GM21717 (cell line): Measurements from ENCODE around the gene TRIP4.
"Not testable (repeated sequence)": the region's sequence is repeated elsewhere in the genome, so short reads cannot be mapped to it uniquely, and the experiment has no call there.

Experiments used
- ATAC-seq: cut with Tn5 transposase; IDR thresholded peaks from one replicate; pipeline ENCODE4 v1.9.1; 2021; ENCODE audit warnings: mild to moderate bottlenecking, moderate library complexity; ENCODE audit not compliant: unreplicated experiment

Gene TRIP4

GRCh38 chr15:64380130-64380870, 7.3 kb upstream of the TRIP4 start:
- not testable (repeated sequence) for ATAC-seq

GRCh38 chr15:64381000-64381751, 6.5 kb upstream of the TRIP4 start, which contains the start of gene PCLAF:
Gene PCLAF, minus strand, starts transcription at chr15:64381441. Its CDS starts 70 bp downstream, at chr15:64381371.
- peak; percentile 90 for ATAC-seq

- ATAC-seq, result no peak
Observed at GRCh38 chr15:64383760-64384159, 3.9 kb upstream of the TRIP4 start.

GRCh38 chr15:64386291-64386690, 1.3 kb upstream of the TRIP4 start:
- no peak for ATAC-seq

GRCh38 chr15:64389036-64389435, 1.4 kb downstream of the TRIP4 start:
- ATAC-seq, result no peak

- ATAC-seq, result not testable (repeated sequence)
Observed at GRCh38 chr15:64392471-64392870, 4.8 kb downstream of the TRIP4 start.

- ATAC-seq, result no peak
Observed at GRCh38 chr15:64396789-64397188, 9.2 kb downstream of the TRIP4 start.

- no peak for ATAC-seq
Observed at GRCh38 chr15:64398575-64398974, 10.9 kb downstream of the TRIP4 start.

GRCh38 chr15:64400583-64400982, 12.9 kb downstream of the TRIP4 start:
- no peak for ATAC-seq

GRCh38 chr15:64412216-64412615, 24.6 kb downstream of the TRIP4 start:
- no peak for ATAC-seq

GRCh38 chr15:64422697-64423096, 35.1 kb downstream of the TRIP4 start:
- no peak for ATAC-seq

- no peak for ATAC-seq
Observed at GRCh38 chr15:64423970-64424369, 36.3 kb downstream of the TRIP4 start.

- no peak for ATAC-seq
Observed at GRCh38 chr15:64425221-64425620, 37.6 kb downstream of the TRIP4 start.

GRCh38 chr15:64426845-64427465, 39.3 kb downstream of the TRIP4 start:
- no peak for ATAC-seq

- ATAC-seq, result no peak
Observed at GRCh38 chr15:64429448-64429847, 41.8 kb downstream of the TRIP4 start.

- no peak for ATAC-seq
Observed at GRCh38 chr15:64430000-64430735, 42.5 kb downstream of the TRIP4 start.

GRCh38 chr15:64437982-64438381, 50.3 kb downstream of the TRIP4 start:
- ATAC-seq, result no peak

- ATAC-seq, result no peak
Observed at GRCh38 chr15:64438653-64439447, 51.2 kb downstream of the TRIP4 start.

GRCh38 chr15:64441852-64442251, 54.2 kb downstream of the TRIP4 start:
- no peak for ATAC-seq

- ATAC-seq, result no peak
Observed at GRCh38 chr15:64443016-64443415, 55.4 kb downstream of the TRIP4 start.
